Smooth muscle cell (in vitro differentiated cells): ENCODE measurements around the gene FPR2. TPM values are rescaled to one million over a fixed set of nuclear protein-coding genes. Genes with fewer than 3 reads are reported as not detected.

Experiments
- DNase-seq: peaks from one replicate; lab custom pipeline; 2025; ENCODE audit not compliant: unreplicated experiment; lab: John Stamatoyannopoulos, UW
- H2AFZ ChIP-seq: fragments of 200-600 bp; sonication (generic); 2 replicates; pipeline ENCODE4 v1.6.0; 2016; ENCODE audit warnings: antibody characterized with exemption, low read depth, mild to moderate bottlenecking
- H3F3A ChIP-seq: fragments of 200-600 bp; sonication (generic); 2 replicates; pipeline ENCODE4 v1.6.0; 2017; ENCODE audit warnings: antibody characterized with exemption, low read depth
- H3K27ac ChIP-seq: fragments of 200-600 bp; sonication (generic); 2 replicates; pipeline ENCODE4 v1.5.1; 2016; ENCODE audit warnings: low read depth, mild to moderate bottlenecking
- H3K27me3 ChIP-seq: fragments of 200-600 bp; sonication (generic); 2 replicates; pipeline ENCODE4 v1.6.1; 2016; ENCODE audit warnings: low read depth, mild to moderate bottlenecking
- H3K36me3 ChIP-seq: fragments of 200-600 bp; sonication (generic); 2 replicates; pipeline ENCODE4 v1.5.1; 2016; ENCODE audit warnings: low read depth
- H3K4me1 ChIP-seq: fragments of 200-600 bp; sonication (generic); 2 replicates; pipeline ENCODE4 v1.5.1; 2016; ENCODE audit warnings: low read depth
- H3K4me2 ChIP-seq: fragments of 200-600 bp; sonication (generic); 2 replicates; pipeline ENCODE4 v1.6.0; 2016; ENCODE audit warnings: mild to moderate bottlenecking
- H3K4me3 ChIP-seq: fragments of 200-600 bp; sonication (generic); 2 replicates; pipeline ENCODE4 v1.5.1; 2016; ENCODE audit warnings: mild to moderate bottlenecking
- H3K79me2 ChIP-seq: fragments of 200-600 bp; sonication (generic); 2 replicates; pipeline ENCODE4 v1.6.0; 2016; ENCODE audit warnings: low read depth, mild to moderate bottlenecking
- H3K9ac ChIP-seq: fragments of 200-600 bp; sonication (generic); 2 replicates; pipeline ENCODE4 v1.6.0; 2016; ENCODE audit warnings: low read depth
- H3K9me3 ChIP-seq: fragments of 200-600 bp; sonication (generic); replicated peaks from 2 replicates; pipeline ENCODE4 v1.5.1; 2016; ENCODE audit warnings: low read depth
- H4K20me1 ChIP-seq: fragments of 200-600 bp; sonication (generic); 2 replicates; pipeline ENCODE4 v1.6.0; 2016; ENCODE audit warnings: low read depth
- CTCF ChIP-seq: fragments of 200-600 bp; sonication (generic); IDR thresholded peaks from 2 replicates; pipeline ENCODE4 v1.5.1; 2017; ENCODE audit warnings: borderline replicate concordance, mild to moderate bottlenecking, antibody characterized with exemption; ENCODE audit not compliant: insufficient read depth, poor library complexity, severe bottlenecking
- WGBS: methylation state at CpG from one replicate; pipeline ENCODE4 v1.1.7; 2016; ENCODE audit warnings: low lambda C conversion rate; 5-methylcytosine and 5-hydroxymethylcytosine counted together
- polyA plus RNA-seq: library from polyadenylated mRNA; unstranded; fragments of >200 nt; fragmentation: Nextera tagmentation; extraction: Ambion mirVana; gene quantifications from 2 replicates; pipeline ENCODE4 v1.2.1, GENCODE V29; 2016
- total RNA-seq: library from RNA; depleted of rRNA; stranded (reverse); fragments of >200 nt; gene quantifications from 2 replicates; pipeline ENCODE4 v1.2.3, GENCODE V29; 2014

Gene FPR2
- total and polyA plus RNA-seq, 2 experiments from 2014 or later: not detected

DNA sequence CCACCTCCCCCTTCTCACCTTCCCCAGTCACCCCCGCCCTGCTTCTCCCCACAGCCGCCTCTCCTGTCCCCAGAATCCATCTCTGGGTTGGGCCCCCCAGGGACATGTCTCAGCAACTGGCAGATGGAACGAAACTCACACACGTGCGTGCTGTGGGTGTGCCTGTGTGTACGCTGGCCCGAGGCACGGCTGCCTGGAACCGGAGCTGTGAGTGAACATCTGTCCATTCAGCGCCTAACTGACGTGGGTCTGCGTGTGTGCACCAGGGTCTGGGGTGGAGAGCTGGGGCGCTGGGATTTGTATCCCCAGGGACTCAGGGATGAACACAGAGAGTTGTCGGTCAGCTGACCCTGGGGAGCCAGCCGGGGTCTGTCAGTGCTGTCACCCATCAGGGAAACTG lies 36.4 kb upstream of the FPR2 start:
- Histone ChIP-seq H2AFZ (no peak overlapping the region), H3K27ac (no peak overlapping the region), H3K4me1 (no peaks in the 10 kb centered on the region), H3K4me2 (no peak overlapping the region), H3K4me3 (no peak overlapping the region), H3K27me3 (peaks cover 40% of the 10 kb centered on the region), H4K20me1 (no peaks in the 10 kb centered on the region), H3F3A (no peaks in the 10 kb centered on the region), H3K79me2 (no peaks in the 10 kb centered on the region), H3K9ac (no peak overlapping the region), H3K9me3 (no peaks in the 10 kb centered on the region), H3K36me3 (no peaks in the 10 kb centered on the region)
- 89% methylated on average over 15 of the region's 15 CpGs for WGBS
- TF ChIP-seq CTCF: no peak
- DNase-seq: no peak

DNA sequence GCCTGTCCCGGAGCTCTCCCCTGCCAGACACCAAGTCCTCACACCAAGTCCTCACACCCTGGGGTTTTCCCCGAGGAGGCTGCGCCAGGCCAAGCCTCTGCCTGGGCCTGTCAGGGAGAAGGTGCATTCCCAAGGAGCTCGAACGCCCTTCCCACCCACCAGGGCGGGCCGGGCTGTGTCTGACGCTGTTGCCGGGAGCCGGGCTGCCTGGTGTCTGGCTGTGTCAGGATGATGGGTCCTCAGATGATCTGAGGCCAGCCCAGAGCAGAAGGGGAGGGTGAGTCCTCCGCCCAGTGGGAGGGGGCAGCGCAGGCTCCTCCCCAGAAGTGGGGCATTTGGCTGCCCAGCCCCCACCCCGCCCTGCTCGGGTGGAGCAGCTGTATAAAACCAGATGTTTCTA lies 34.9 kb upstream of the FPR2 start:
- Histone ChIP-seq H3K4me3 (no peak overlapping the region), H3K36me3 (no peaks in the 10 kb centered on the region), H3K27me3 (peaks cover 25% of the 10 kb centered on the region), H3K9ac (no peak overlapping the region), H4K20me1 (no peaks in the 10 kb centered on the region), H3K79me2 (no peaks in the 10 kb centered on the region), H3K27ac (no peak overlapping the region), H3F3A (no peaks in the 10 kb centered on the region), H2AFZ (no peak overlapping the region), H3K4me2 (no peak overlapping the region), H3K9me3 (no peaks in the 10 kb centered on the region), H3K4me1 (no peaks in the 10 kb centered on the region)
- no peak for DNase-seq
- 65% methylated on average over 13 of the region's 14 CpGs for whole genome bisulfite sequencing
- no peak for TF ChIP-seq CTCF

DNA sequence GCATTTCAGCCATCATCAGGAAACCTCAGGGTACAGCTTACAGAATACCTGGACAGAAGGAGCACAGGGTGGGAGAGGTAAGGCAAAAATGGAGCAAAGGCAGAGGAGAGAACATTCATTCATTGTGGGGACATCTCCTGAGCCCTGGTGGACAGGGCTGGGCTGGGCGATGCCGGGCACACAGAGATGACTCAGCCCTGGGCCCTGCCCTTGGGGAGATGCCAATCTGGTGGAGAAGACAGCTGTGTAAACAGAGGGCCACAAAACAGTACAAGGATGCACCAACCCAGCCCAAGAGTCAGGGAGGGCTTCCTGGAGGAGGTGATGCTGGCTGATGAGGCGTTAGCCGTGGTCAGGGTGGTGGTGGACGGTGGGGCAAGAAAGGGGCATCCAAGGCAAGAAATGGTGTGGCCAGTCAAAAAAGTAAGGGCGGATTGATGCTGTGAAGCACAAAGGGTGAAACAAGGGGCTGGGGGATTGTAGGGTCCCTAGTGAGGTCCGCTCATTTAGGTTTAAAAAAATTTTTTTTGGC lies 33.6 kb upstream of the FPR2 start:
- H3K4me1 ChIP-seq: no peaks in the 10 kb centered on the region
- H3F3A ChIP-seq: no peaks in the 10 kb centered on the region
- no peaks in the 10 kb centered on the region for H3K36me3 ChIP-seq
- H3K27ac ChIP-seq: no peak overlapping the region
- no peak overlapping the region for H3K4me2 ChIP-seq
- no peaks in the 10 kb centered on the region for H4K20me1 ChIP-seq
- peaks cover 13% of the 10 kb centered on the region for H3K27me3 ChIP-seq
- no peak overlapping the region for H2AFZ ChIP-seq
- H3K9me3 ChIP-seq: no peaks in the 10 kb centered on the region
- DNase-seq: no peak
- no peak overlapping the region for H3K4me3 ChIP-seq
- TF ChIP-seq CTCF: no peak
- no peaks in the 10 kb centered on the region for H3K79me2 ChIP-seq
- H3K9ac ChIP-seq: no peak overlapping the region
- 79% methylated on average over 7 of the region's 7 CpGs for WGBS

- no peaks in the 10 kb centered on the region for H3K79me2 ChIP-seq
- H3K27ac ChIP-seq: no peak overlapping the region
- DNase-seq: no peak
- no peaks in the 10 kb centered on the region for H3K36me3 ChIP-seq
- no peaks in the 10 kb centered on the region for H4K20me1 ChIP-seq
- no peak overlapping the region for H3K4me2 ChIP-seq
- WGBS: 90% methylated on average over 2 of the region's 2 CpGs
- no peak overlapping the region for H2AFZ ChIP-seq
- H3K4me3 ChIP-seq: no peak overlapping the region
- H3K9me3 ChIP-seq: no peaks in the 10 kb centered on the region
- TF ChIP-seq CTCF: no peak
- no peaks in the 10 kb centered on the region for H3F3A ChIP-seq
- no peak overlapping the region for H3K9ac ChIP-seq
- no peaks in the 10 kb centered on the region for H3K4me1 ChIP-seq
- peaks cover 4% of the 10 kb centered on the region for H3K27me3 ChIP-seq
These were observed 31.2 kb upstream of the FPR2 start for GRCh38 chr19:51729781-51730180.
